ENCODE measurements around the gene BCO2.

GRCh38 chr11:112175599-112175952 lies 264 bp downstream of the BCO2 start:
- TF ChIP-seq, protein P1, sequence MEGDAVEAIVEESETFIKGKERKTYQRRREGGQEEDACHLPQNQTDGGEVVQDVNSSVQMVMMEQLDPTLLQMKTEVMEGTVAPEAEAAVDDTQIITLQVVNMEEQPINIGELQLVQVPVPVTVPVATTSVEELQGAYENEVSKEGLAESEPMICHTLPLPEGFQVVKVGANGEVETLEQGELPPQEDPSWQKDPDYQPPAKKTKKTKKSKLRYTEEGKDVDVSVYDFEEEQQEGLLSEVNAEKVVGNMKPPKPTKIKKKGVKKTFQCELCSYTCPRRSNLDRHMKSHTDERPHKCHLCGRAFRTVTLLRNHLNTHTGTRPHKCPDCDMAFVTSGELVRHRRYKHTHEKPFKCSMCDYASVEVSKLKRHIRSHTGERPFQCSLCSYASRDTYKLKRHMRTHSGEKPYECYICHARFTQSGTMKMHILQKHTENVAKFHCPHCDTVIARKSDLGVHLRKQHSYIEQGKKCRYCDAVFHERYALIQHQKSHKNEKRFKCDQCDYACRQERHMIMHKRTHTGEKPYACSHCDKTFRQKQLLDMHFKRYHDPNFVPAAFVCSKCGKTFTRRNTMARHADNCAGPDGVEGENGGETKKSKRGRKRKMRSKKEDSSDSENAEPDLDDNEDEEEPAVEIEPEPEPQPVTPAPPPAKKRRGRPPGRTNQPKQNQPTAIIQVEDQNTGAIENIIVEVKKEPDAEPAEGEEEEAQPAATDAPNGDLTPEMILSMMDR (IDR thresholded peaks at IDR 0.05 in 4 of 5, conservative IDR thresholded peaks at IDR 0.05 in 1 of 5), result no peak
- no peak for TF ChIP-seq POLR2A (IDR thresholded peaks at IDR 0.05)
